Lower lobe of right lung (tissue), 2 donors: ENCODE measurements around the gene MAST3. TPM values are rescaled to one million over a fixed set of nuclear protein-coding genes. Genes with fewer than 3 reads are reported as not detected.
"Not testable (repeated sequence)": the region's sequence is repeated elsewhere in the genome, so short reads cannot be mapped to it uniquely, and the experiment has no call there.

Experiments
- ATAC-seq, 2 donors: fragments of 200-7000 bp; cut with Tn5 transposase; one replicate each; pipeline ENCODE4 v1.9.1; 2020 to 2022; ENCODE audit warnings: mild to moderate bottlenecking in 2 of 2, moderate library complexity in 2 of 2
- DNase-seq: peaks from one replicate; pipeline ENCODE4 v3.0.0-alpha.2; 2020
- H3K27ac ChIP-seq: fragments of 200-600 bp; one replicate; pipeline ENCODE4 v1.8.0; 2022
- H3K27me3 ChIP-seq: fragments of 200-600 bp; one replicate; pipeline ENCODE4 v1.8.0; 2022; ENCODE audit warnings: low read depth
- H3K36me3 ChIP-seq: fragments of 200-600 bp; one replicate; pipeline ENCODE4 v1.8.0; 2022; ENCODE audit warnings: mild to moderate bottlenecking
- H3K4me1 ChIP-seq: fragments of 200-600 bp; one replicate; pipeline ENCODE4 v1.8.0; 2022
- H3K4me3 ChIP-seq: fragments of 200-600 bp; one replicate; pipeline ENCODE4 v1.8.0; 2022; ENCODE audit warnings: mild to moderate bottlenecking
- H3K9me3 ChIP-seq: fragments of 200-600 bp; one replicate; pipeline ENCODE4 v1.8.0; 2022
- intact Hi-C: fragments of 100-400 bp; cut with DNase I; formaldehyde crosslinking; loops from one replicate; pipeline ENCODE4 v1.11.0; 2022
- total RNA-seq: library from RNA; stranded (reverse); fragmentation: NEBNext Ultra II Directional; extraction: Animal tissue kit (Norgen Biotek cat#: 25700); gene quantifications from one replicate; pipeline ENCODE4 v1.2.1, GENCODE V29; 2021
- TF ChIP-seq, protein P1 (sequence below): fragments of 200-600 bp; IDR thresholded peaks from one replicate; pipeline ENCODE4 v1.8.0; 2022; ENCODE audit warnings: antibody characterized with exemption, mild to moderate bottlenecking
- donor health status: DM: no; HTN: yes; CAD: no; lungs with severe emphysema.

The MAST3 gene
- total RNA-seq, 1 donor from 2014 or later = 29.2 TPM

DNA sequence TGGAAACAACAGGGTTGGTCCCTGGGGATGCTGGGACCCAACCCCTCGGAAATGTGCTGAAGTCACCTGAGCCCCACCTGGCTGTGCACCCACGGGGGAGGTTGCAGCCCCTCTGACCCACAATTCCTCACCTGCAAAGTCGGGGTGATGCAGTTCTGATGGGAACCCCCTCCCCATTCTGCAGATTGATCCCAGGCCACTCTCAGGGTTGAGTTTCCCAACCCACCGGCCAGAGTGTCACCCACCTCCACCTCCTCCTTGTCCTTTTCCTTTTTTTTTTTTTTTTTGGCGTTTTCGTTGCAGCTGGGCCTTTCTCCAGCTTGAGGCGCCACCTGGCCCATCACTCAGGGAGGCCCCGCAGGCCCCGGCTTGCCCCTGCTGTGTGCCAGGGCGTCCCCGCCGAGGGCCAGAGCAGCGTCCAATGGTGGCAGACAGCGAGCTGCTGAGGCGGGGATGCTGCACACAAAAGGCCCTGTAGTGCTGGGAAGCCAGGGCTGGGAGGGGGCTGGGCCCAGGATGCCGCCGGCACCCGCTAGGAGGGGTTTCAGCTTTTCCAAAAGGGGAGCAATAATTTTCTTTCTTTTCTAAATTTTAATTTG is 60.0 kb downstream of the MAST3 start:
- TF ChIP-seq, protein P1, sequence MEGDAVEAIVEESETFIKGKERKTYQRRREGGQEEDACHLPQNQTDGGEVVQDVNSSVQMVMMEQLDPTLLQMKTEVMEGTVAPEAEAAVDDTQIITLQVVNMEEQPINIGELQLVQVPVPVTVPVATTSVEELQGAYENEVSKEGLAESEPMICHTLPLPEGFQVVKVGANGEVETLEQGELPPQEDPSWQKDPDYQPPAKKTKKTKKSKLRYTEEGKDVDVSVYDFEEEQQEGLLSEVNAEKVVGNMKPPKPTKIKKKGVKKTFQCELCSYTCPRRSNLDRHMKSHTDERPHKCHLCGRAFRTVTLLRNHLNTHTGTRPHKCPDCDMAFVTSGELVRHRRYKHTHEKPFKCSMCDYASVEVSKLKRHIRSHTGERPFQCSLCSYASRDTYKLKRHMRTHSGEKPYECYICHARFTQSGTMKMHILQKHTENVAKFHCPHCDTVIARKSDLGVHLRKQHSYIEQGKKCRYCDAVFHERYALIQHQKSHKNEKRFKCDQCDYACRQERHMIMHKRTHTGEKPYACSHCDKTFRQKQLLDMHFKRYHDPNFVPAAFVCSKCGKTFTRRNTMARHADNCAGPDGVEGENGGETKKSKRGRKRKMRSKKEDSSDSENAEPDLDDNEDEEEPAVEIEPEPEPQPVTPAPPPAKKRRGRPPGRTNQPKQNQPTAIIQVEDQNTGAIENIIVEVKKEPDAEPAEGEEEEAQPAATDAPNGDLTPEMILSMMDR = no peak
- DNase-seq = no peak
- intact Hi-C loops = no loop called here
- no peaks in the 10 kb centered on the region for H3K9me3 ChIP-seq
- H3K36me3 ChIP-seq = peaks cover 21% of the 10 kb centered on the region
- no peak overlapping the region for H3K4me3 ChIP-seq
- no peaks in the 10 kb centered on the region for H3K27me3 ChIP-seq
- H3K4me1 ChIP-seq = peaks cover 52% of the 10 kb centered on the region
- peak overlapping the region; percentile 59 for H3K27ac ChIP-seq
- no peak for ATAC-seq

DNA sequence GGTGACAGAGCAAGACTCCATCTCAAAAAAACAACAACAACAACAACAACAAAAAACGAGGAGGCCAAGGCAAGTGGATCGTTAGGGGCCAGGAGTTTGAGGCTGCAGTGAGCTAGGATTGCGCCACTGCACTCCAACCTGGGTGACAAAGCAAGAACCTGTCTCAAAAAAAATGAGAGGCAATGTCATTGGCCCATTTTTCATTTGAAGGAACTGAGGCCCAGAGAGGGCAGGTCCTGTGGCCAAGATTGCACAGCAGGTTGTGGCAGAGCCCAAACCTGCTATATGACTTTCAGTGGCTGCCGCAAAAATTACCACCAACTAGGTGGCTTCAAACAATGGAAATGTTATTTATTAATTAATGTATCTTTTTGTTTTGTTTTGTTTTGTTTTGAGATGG is 60.9 kb downstream of the MAST3 start:
- Histone ChIP-seq H3K9me3 (no peaks in the 10 kb centered on the region), H3K36me3 (peaks cover 30% of the 10 kb centered on the region), H3K4me3 (no peak overlapping the region), H3K27ac (no peak overlapping the region), H3K27me3 (no peaks in the 10 kb centered on the region), H3K4me1 (peaks cover 52% of the 10 kb centered on the region)
- ATAC-seq (no peak), DNase-seq (no peak)
- intact Hi-C loops = no loop called here
- TF ChIP-seq, protein P1 = no peak

DNA sequence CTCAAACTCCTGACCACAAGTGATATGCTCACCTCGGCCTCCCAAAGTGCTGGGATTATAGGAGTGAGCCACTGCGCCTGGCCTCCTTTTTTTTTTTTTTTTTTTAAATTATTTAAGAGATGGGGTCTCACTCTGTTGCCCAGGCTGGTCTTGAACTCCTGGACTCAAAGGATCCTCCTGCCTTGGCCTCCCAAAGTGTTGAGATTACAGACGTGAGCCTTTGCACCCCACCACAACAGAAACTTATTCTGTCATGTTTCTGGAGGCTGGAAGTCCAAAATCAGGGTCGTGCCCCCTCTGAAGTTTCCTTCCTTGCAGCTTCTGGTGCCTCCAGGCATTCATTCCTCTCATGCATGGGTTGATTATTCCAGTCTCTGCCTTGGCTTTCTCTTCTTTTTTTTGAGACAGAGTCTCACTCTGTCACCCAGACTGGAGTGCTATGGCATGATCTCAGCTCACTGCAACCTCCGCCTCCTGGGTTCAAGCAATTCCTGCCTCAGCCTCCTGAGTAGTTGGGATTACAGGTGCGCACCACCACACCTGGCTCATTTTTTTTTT is 61.6 kb downstream of the MAST3 start:
- ATAC-seq, H3K4me3 ChIP-seq, H3K27me3 ChIP-seq, DNase-seq, H3K9me3 ChIP-seq, H3K27ac ChIP-seq, intact Hi-C loops: not testable (repeated sequence)
- H3K36me3 ChIP-seq = peaks cover 37% of the 10 kb centered on the region
- peaks cover 46% of the 10 kb centered on the region for H3K4me1 ChIP-seq

DNA sequence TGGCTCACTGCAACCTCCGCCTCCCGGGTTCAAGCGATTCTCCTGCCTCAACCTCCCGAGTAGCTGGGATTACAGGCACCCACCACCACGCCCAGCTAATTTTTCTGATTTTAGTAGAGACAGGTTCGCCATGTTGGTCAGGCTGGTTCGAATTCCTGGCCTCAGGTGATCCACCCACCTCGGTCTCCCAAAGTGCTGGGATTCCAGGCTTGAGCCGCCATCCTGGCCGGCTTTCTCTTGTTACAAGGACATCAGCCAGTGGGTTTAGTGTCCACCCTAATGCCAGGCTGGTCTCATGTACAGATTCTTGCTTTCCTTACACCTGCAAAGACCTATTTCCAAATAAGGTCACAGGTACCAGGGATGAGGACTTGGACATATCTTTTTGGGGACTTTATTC is 62.2 kb downstream of the MAST3 start:
- ATAC-seq = no peak

DNA sequence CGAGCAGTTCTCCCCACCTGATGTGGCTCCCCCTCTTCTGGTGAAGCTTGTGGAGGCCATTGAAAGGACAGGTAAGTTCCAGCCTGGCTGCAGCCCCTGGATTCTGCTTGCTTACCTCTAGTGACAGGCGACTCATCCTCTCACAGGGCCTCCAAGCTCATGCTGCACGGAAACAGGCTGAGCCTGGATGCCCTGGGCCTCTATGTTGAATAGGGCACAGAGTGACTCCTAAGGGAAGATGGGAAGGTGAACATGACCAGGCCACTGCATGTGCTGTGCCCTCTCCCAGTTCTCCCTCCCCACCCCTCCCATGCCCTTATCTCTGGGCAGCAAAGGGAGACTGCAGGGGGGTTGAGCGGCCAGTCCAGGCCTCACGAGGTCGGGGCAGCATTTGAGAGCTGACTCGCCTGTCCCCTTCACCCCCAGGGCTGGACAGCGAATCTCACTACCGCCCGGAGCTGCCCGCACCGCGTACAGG is 63.0 kb downstream of the MAST3 start:
- Histone ChIP-seq H3K27ac (peak overlapping the region; percentile 71), H3K27me3 (no peaks in the 10 kb centered on the region), H3K4me3 (peak overlapping the region; percentile 49), H3K36me3 (peaks cover 46% of the 10 kb centered on the region), H3K4me1 (peaks cover 39% of the 10 kb centered on the region), H3K9me3 (no peaks in the 10 kb centered on the region)
- DNase-seq = no peak
- intact Hi-C loops = no loop called here
- peak in 1 of 2 donors; percentile 3 for ATAC-seq
- TF ChIP-seq, protein P1 = no peak

More for the DNA sequence above, 62.2 kb downstream of the MAST3 start:
- peaks cover 42% of the 10 kb centered on the region for H3K36me3 ChIP-seq
- H3K4me3 ChIP-seq = no peak overlapping the region
- TF ChIP-seq, protein P1 = no peak
- peaks cover 42% of the 10 kb centered on the region for H3K4me1 ChIP-seq
- H3K27me3 ChIP-seq = no peaks in the 10 kb centered on the region
- no peak overlapping the region for H3K27ac ChIP-seq
- intact Hi-C loops = no loop called here
- DNase-seq = no peak
- H3K9me3 ChIP-seq = no peaks in the 10 kb centered on the region

DNA sequence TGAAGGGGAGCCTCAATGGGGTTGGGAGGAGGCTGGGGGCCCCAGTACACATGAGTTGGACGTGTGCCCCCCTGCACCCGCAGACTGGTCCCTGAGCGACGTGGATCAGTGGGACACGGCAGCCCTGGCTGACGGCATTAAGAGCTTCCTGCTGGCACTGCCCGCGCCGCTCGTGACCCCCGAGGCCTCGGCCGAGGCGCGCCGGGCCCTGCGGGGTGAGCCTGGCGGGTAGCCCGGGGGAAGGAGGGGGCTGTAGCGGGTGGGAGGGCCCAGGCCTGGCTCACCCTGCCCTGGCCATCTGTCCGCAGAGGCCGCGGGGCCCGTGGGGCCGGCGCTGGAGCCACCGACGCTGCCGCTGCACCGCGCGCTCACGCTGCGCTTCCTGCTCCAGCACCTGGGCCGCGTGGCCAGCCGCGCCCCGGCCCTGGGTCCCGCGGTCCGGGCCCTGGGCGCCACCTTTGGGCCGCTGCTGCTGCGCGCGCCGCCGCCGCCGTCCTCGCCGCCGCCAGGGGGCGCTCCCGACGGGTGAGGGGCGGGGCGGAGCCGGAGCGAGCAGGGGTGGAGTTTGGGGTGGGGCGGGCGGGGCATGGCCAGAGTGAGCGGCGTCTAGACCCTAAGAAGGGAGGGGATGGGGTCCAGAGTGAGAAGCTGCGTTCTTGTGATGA is 63.5 kb downstream of the MAST3 start:
- Histone ChIP-seq H3K9me3 (no peaks in the 10 kb centered on the region), H3K4me3 (peak overlapping the region; percentile 49)
- ATAC-seq = peak; percentile 89 to 91

More for the DNA sequence above, 63.5 kb downstream of the MAST3 start:
- H3K36me3 ChIP-seq = peaks cover 47% of the 10 kb centered on the region
- no peaks in the 10 kb centered on the region for H3K27me3 ChIP-seq
- TF ChIP-seq, protein P1 = peak; percentile 65
- H3K27ac ChIP-seq = peak overlapping the region; percentile 71
- DNase-seq = peak; percentile 82
- H3K4me1 ChIP-seq = peaks cover 33% of the 10 kb centered on the region
- intact Hi-C loops = no loop called here
